Endothelial cell of umbilical vein (primary cell): Measurements from ENCODE around the gene GOLGA1. TPM values are rescaled to one million over a fixed set of nuclear protein-coding genes. Genes with fewer than 3 reads are reported as not detected.

ENCODE experiments used
- BruUV-seq: library from RNA; stranded (reverse); fragments of 400-500 nt; replicated peaks from 2 replicates; lab custom pipeline; 2021; lab: Mats Ljungman, UMichigan
- CTCF ChIA-PET: fragments of 300-600, 350-600 bp; sonication (Branson Sonifier 250); formaldehyde crosslinking; loops from one replicate; lab custom pipeline; 2021; ENCODE audit warnings: antibody characterized with exemption, inconsistent platforms; lab: Charles Lee
- POLR2A ChIA-PET: fragments of 300-600, 350-600 bp; sonication (Branson Sonifier 250); formaldehyde crosslinking; loops from one replicate; lab custom pipeline; 2021; ENCODE audit warnings: antibody characterized with exemption, inconsistent platforms; lab: Charles Lee
- DNase-seq: peaks from one replicate; pipeline ENCODE4 v3.0.0-alpha.2; 2011; ENCODE audit warnings: low read depth, low spot score
- FAIRE-seq: peaks from 2 replicates; lab custom pipeline; 2011; peaks lifted over from hg19 to GRCh38; lab: Jason Lieb, UNC
- H2AFZ ChIP-seq: 2 replicates; pipeline ENCODE4 v1.6.0; 2012; ENCODE audit warnings: low read depth, low read length, control low read depth, inconsistent platforms
- H3K27ac ChIP-seq: 2 replicates; pipeline ENCODE4 v1.5.1; 2011; ENCODE audit warnings: low read depth, mild to moderate bottlenecking, control low read depth, low read length, moderate library complexity; ENCODE audit not compliant: insufficient read depth
- H3K27me3 ChIP-seq, 2 experiments: 2 replicates each; pipeline versions ENCODE4 v1.6.0 to v1.6.1; 2011; ENCODE audit warnings: low read length in 2 of 2, mixed read lengths in 1 of 2; ENCODE audit not compliant: control insufficient read depth in 2 of 2, insufficient read depth in 2 of 2
- H3K36me3 ChIP-seq, 2 experiments: 2 replicates in 1 of 2; 3 replicates in 1 of 2; pipeline ENCODE4 v1.5.1; 2011; ENCODE audit warnings: low read length in 2 of 2, mild to moderate bottlenecking in 1 of 2, moderate library complexity in 1 of 2; ENCODE audit not compliant: control insufficient read depth in 2 of 2, insufficient read depth in 2 of 2; ENCODE audit errors: extremely low read depth in 1 of 2
- H3K4me1 ChIP-seq: 3 replicates; pipeline ENCODE4 v1.5.1; 2011; ENCODE audit warnings: mild to moderate bottlenecking, low read length; ENCODE audit not compliant: control insufficient read depth, insufficient read depth; ENCODE audit errors: extremely low read depth
- H3K4me2 ChIP-seq: 2 replicates; pipeline ENCODE4 v1.6.1; 2011; ENCODE audit warnings: low read length, control low read depth, mixed read lengths; ENCODE audit not compliant: insufficient read depth
- H3K4me3 ChIP-seq, 3 experiments: fragments of 200-600 bp in 1 of 3; sonication (generic), shearing (Covaris generic) in 1 of 3; replicated peaks in 1 of 3; 2 replicates each; pipeline ENCODE4 v1.5.1; 2011 to 2016; ENCODE audit warnings: control low read depth in 3 of 3, low read length in 3 of 3, mild to moderate bottlenecking in 2 of 3, inconsistent platforms in 1 of 3, low read depth in 1 of 3, moderate library complexity in 1 of 3; ENCODE audit not compliant: insufficient read depth in 1 of 3
- H3K79me2 ChIP-seq: 2 replicates; pipeline ENCODE4 v1.6.0; 2012; ENCODE audit warnings: low read length, inconsistent platforms; ENCODE audit not compliant: control insufficient read depth, insufficient read depth
- H3K9ac ChIP-seq: replicated peaks from 2 replicates; pipeline ENCODE3; 2011; ENCODE audit warnings: low read length, control low read depth; ENCODE audit not compliant: insufficient read depth; ENCODE audit errors: extremely low read depth
- H3K9me1 ChIP-seq: replicated peaks from 3 replicates; pipeline ENCODE4 v1.6.0; 2011; ENCODE audit warnings: mild to moderate bottlenecking, low read length; ENCODE audit not compliant: control insufficient read depth, insufficient read depth; ENCODE audit errors: extremely low read depth
- H3K9me3 ChIP-seq: replicated peaks from 2 replicates; pipeline ENCODE4 v1.5.1; 2012; ENCODE audit warnings: low read length, inconsistent platforms; ENCODE audit not compliant: control insufficient read depth, insufficient read depth
- H4K20me1 ChIP-seq: replicated peaks from 2 replicates; pipeline ENCODE3; 2011; ENCODE audit warnings: mild to moderate bottlenecking, low read length; ENCODE audit not compliant: control insufficient read depth, insufficient read depth; ENCODE audit errors: extremely low read depth
- CTCF ChIP-seq, 2 donors: IDR thresholded peaks; 1 replicate in 1 of 2; 2 replicates in 1 of 2; pipeline ENCODE4 v1.5.1; 2011; ENCODE audit warnings: low read length in 2 of 2, mild to moderate bottlenecking in 2 of 2, moderate library complexity in 2 of 2, control low read depth in 1 of 2, inconsistent platforms in 1 of 2, low read depth in 1 of 2; ENCODE audit not compliant: insufficient read depth in 1 of 2; ENCODE audit errors: extremely low read depth in 1 of 2
- EZH2 ChIP-seq: IDR thresholded peaks from 2 replicates; pipeline ENCODE4 v1.6.1; 2012; ENCODE audit warnings: borderline replicate concordance, low read depth, mild to moderate bottlenecking, moderate library complexity, low read length, inconsistent platforms; ENCODE audit not compliant: severe bottlenecking
- FOS ChIP-seq: IDR thresholded peaks from 2 replicates; pipeline ENCODE4 v1.6.1; 2011; ENCODE audit warnings: mild to moderate bottlenecking, low read length, moderate library complexity, borderline replicate concordance; ENCODE audit not compliant: insufficient read depth
- GATA2 ChIP-seq: IDR thresholded peaks from 2 replicates; pipeline ENCODE4 v1.7.0; 2011; ENCODE audit warnings: low read depth, mild to moderate bottlenecking, moderate library complexity, mixed read lengths, low read length; ENCODE audit not compliant: insufficient read length, insufficient read depth
- JUN ChIP-seq: IDR thresholded peaks from 2 replicates; pipeline ENCODE4 v1.6.1; 2011; ENCODE audit warnings: borderline replicate concordance, low read depth; ENCODE audit not compliant: insufficient read length, insufficient read depth
- MYC ChIP-seq: IDR thresholded peaks from one replicate; pipeline ENCODE4 v1.6.1; 2011; ENCODE audit warnings: mild to moderate bottlenecking, low read depth, low read length
- POLR2A ChIP-seq: IDR thresholded peaks from 2 replicates; pipeline ENCODE4 v1.6.1; 2012; ENCODE audit warnings: low read depth, mild to moderate bottlenecking, control low read depth, low read length
- POLR2AphosphoS5 ChIP-seq: IDR thresholded peaks from 2 replicates; pipeline ENCODE4 v1.6.1; 2012; ENCODE audit warnings: low read depth, mild to moderate bottlenecking, control low read depth, low read length, moderate library complexity; ENCODE audit not compliant: insufficient read depth
- dilution Hi-C: fragments of 300-500 bp; cut with MboI; formaldehyde crosslinking; loops from one replicate; pipeline ENCODE4 v1.15.0; 2019; ENCODE audit warnings: low sequenced_read_pairs; ENCODE audit not compliant: extremely low pct_ligation_motif_present
- intact Hi-C: fragments of 100-400 bp; cut with micrococcal nuclease; formaldehyde crosslinking; loops from one replicate; pipeline ENCODE4 v1.10.0; 2022
- polyA plus RNA-seq, 4 experiments: library from polyadenylated mRNA; depleted of rRNA in 3 of 4; stranded (reverse) in 3 of 4; unstranded in 1 of 4; fragments of >200 nt; gene quantifications; 2 replicates each; pipeline versions ENCODE4 v1.2.1 to v1.2.3, GENCODE V29; 2011 to 2012; ENCODE audit warnings: missing spikeins in 1 of 4
- total RNA-seq: library from RNA; stranded (reverse); gene quantifications from 2 replicates; pipeline ENCODE4 v1.2.3, GENCODE V29; 2021
- TF ChIP-seq, protein P1 (sequence below): IDR thresholded peaks from 2 replicates; pipeline ENCODE4 v1.6.1; 2011; ENCODE audit not compliant: insufficient read depth, insufficient read length

GOLGA1 gene
- total and polyA plus RNA-seq, 2 donors (not counting 3 experiments of a cell fraction or from before 2014, with no cell fraction given), result 13.1 to 19.9 TPM

DNA sequence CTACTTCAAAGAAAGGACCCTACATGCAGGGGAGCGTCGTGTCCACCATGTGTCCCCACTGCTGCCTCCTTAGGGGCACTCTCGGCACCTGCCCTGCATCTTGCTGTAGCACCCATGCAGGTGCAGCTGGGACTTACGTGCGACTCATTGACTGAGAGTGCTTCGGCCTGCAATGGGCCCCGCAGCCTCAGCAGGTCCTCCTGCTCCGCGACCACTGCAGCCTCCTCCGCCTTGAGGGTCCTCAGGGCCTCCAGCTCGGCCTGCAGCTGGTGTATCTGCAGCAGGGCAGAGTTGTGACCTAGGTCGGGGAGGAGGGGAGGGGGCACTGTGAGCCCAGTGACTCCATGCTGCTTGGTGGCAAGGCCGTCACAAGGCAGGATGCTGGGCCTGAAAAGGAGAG is 51.9 kb downstream of the GOLGA1 start:
- TF ChIP-seq EZH2 (no peak), MYC (no peak), JUN (no peak), CTCF (IDR thresholded peaks at IDR 0.05; ENCODE audit: extremely low read depth in 1 of 2, insufficient read depth in 1 of 2, low read depth in 1 of 2, low read length in 2 of 2) (no peak), POLR2A (no peak), FOS (no peak), POLR2AphosphoS5 (no peak), GATA2 (no peak)
- TF ChIP-seq, protein P1, sequence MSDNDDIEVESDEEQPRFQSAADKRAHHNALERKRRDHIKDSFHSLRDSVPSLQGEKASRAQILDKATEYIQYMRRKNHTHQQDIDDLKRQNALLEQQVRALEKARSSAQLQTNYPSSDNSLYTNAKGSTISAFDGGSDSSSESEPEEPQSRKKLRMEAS, result no peak
- H3K9me1 ChIP-seq, result no peaks in the 10 kb centered on the region
- DNase-seq, result no peak
- peaks cover 0 to 35% of the 10 kb centered on the region in 2 experiments for H3K36me3 ChIP-seq
- H3K9ac ChIP-seq, result no peak overlapping the region
- H3K4me3 ChIP-seq, result no peak overlapping the region
- no peak overlapping the region for H2AFZ ChIP-seq
- no peaks in the 10 kb centered on the region for H3K9me3 ChIP-seq
- no peaks in the 10 kb centered on the region for H3K4me1 ChIP-seq
- dilution Hi-C loops, result no loop called here
- no peak overlapping the region for H3K4me2 ChIP-seq
- no TSS peak for BruUV-seq
- FAIRE-seq, result no peak
- intact Hi-C loops, result no loop called here
- H3K27me3 ChIP-seq, result no peaks in the 10 kb centered on the region
- no peak overlapping the region for H3K27ac ChIP-seq
- ChIA-PET CTCF (interaction anchor here (1.2 to 1.4 kb wide), 2 partner anchors 20 to 116 kb away, joined by 3 read pairs; no protein-coding TSS in a partner anchor), POLR2A (no interaction called here)
- H4K20me1 ChIP-seq, result no peaks in the 10 kb centered on the region
- no peaks in the 10 kb centered on the region for H3K79me2 ChIP-seq
